Measurements from ENCODE around the gene HDAC7.

The HDAC7 gene

GRCh38 chr12:47743311-47743860 is 76.3 kb downstream of the HDAC7 start:
- no peak for DNase-seq

GRCh38 chr12:47742253-47742825 is 77.4 kb downstream of the HDAC7 start:
- DNase-seq, result no peak

- DNase-seq, result no peak
These were observed 78.4 kb downstream of the HDAC7 start for GRCh38 chr12:47741340-47741703.

- DNase-seq, result no peak
These were observed 78.9 kb downstream of the HDAC7 start for GRCh38 chr12:47740606-47741339.

- no peak for DNase-seq
These were observed 79.7 kb downstream of the HDAC7 start for GRCh38 chr12:47739979-47740378.

GRCh38 chr12:47739297-47739696 is 80.4 kb downstream of the HDAC7 start:
- DNase-seq, result no peak

GRCh38 chr12:47737936-47738594 is 81.6 kb downstream of the HDAC7 start:
- DNase-seq, result no peak

- peak; percentile 37 for DNase-seq
These were observed 82.6 kb downstream of the HDAC7 start for GRCh38 chr12:47736877-47737676.

- no peak for DNase-seq
These were observed 83.5 kb downstream of the HDAC7 start for GRCh38 chr12:47736216-47736615.

GRCh38 chr12:47735649-47736048 is 84.1 kb downstream of the HDAC7 start:
- DNase-seq, result no peak

- DNase-seq, result no peak
These were observed 84.8 kb downstream of the HDAC7 start for GRCh38 chr12:47734725-47735480.

- DNase-seq, result no peak
These were observed 86.6 kb downstream of the HDAC7 start for GRCh38 chr12:47733142-47733541.

All from HCEC 1CT (cell line).